Transverse colon (tissue), 4 donors: ENCODE data around the gene LZTFL1. TPM values are rescaled to one million over a fixed set of nuclear protein-coding genes. Genes with fewer than 3 reads are reported as not detected.

Source experiments
- DNase-seq: peaks from one replicate; pipeline ENCODE4 v3.0.0-alpha.2; 2019
- H3K27ac ChIP-seq, 4 donors: fragments of 200-600 bp; sonication (generic); 2 replicates each; pipeline ENCODE4 v1.5.1; 2016 to 2018; ENCODE audit warnings: inconsistent platforms in 4 of 4
- H3K27me3 ChIP-seq: fragments of 200-600 bp; sonication (generic); 2 replicates; pipeline ENCODE4 v1.5.1; 2017; ENCODE audit warnings: inconsistent platforms
- H3K36me3 ChIP-seq, 4 donors: fragments of 200-600 bp; sonication (generic); 2 replicates each; pipeline ENCODE4 v1.5.1; 2017 to 2019; ENCODE audit warnings: inconsistent platforms in 4 of 4
- H3K4me1 ChIP-seq, 4 donors: fragments of 200-600 bp; sonication (generic); 2 replicates each; pipeline ENCODE4 v1.5.1; 2017 to 2020; ENCODE audit warnings: inconsistent platforms in 4 of 4
- H3K4me3 ChIP-seq, 4 donors: fragments of 200-600 bp; sonication (generic); 1 replicate in 1 of 4; 2 replicates in 3 of 4; pipeline versions ENCODE4 v1.5.1 to v1.6.1; 2017 to 2019; ENCODE audit warnings: inconsistent platforms in 4 of 4
- H3K9me3 ChIP-seq, 2 donors: fragments of 200-600 bp; sonication (generic); 2 replicates each; pipeline ENCODE4 v1.5.1; 2017 to 2019; ENCODE audit warnings: inconsistent platforms in 2 of 2
- CTCF ChIP-seq, 5 experiments: fragments of 200-600 bp in 3 of 5; fragments of 450-650 bp in 2 of 5; sonication (generic) in 3 of 5; IDR thresholded peaks; 1 replicate in 2 of 5; 2 replicates in 3 of 5; pipeline ENCODE4 v1.5.1; 2016 to 2017; ENCODE audit warnings: antibody characterized with exemption in 5 of 5, inconsistent platforms in 3 of 5, mild to moderate bottlenecking in 2 of 5, moderate library complexity in 1 of 5
- EP300 ChIP-seq: sonication (generic); formaldehyde crosslinking; IDR thresholded peaks from one replicate; pipeline ENCODE4 v1.6.1; 2017; ENCODE audit warnings: antibody characterized with exemption, low read depth
- POLR2A ChIP-seq: fragments of 450-650 bp; IDR thresholded peaks from one replicate; pipeline ENCODE4 v1.6.1; 2016; ENCODE audit warnings: antibody characterized with exemption, mild to moderate bottlenecking, moderate library complexity
- POLR2AphosphoS5 ChIP-seq, 3 donors: sonication (generic); formaldehyde crosslinking; IDR thresholded peaks; one replicate each; pipeline ENCODE4 v1.6.1; 2016; ENCODE audit warnings: antibody characterized with exemption in 3 of 3
- WGBS, 2 donors: methylation state at CpG; one replicate each; pipeline ENCODE4 v1.1.5; 2018; ENCODE audit warnings: low coverage in 1 of 2; 5-methylcytosine and 5-hydroxymethylcytosine counted together
- in situ Hi-C, 4 donors: fragments of 200-750 bp; cut with MboI; loops; one replicate each; pipeline versions ENCODE4 v1.15.0 to v1.15.1; 2017; ENCODE audit warnings: low sequenced_read_pairs in 3 of 4, low pct_ligation_motif_present in 1 of 4, low pct_unique_long_range_greater_than_20kb in 1 of 4
- intact Hi-C: fragments of 100-400 bp; cut with DNase I; formaldehyde crosslinking; loops from one replicate; pipeline ENCODE4 v1.15.1; 2023; ENCODE audit warnings: low total_unique reads
- total RNA-seq, 4 donors: library from RNA; depleted of rRNA; stranded (reverse); fragments of >200 nt; gene quantifications; one replicate each; pipeline ENCODE4 v1.1.0, GENCODE V29; 2016

LZTFL1 gene
- total RNA-seq, 4 donors from 2014 or later, result 3.7 to 10.3 (median 7.8) TPM

GRCh38 chr3:45785605-45786150 lies 56.2 kb downstream of the LZTFL1 start:
- H3K9me3 ChIP-seq, result no peaks in the 10 kb centered on the region
- in situ Hi-C loops, result no loop called here
- H3K27ac ChIP-seq, result no peak overlapping the region
- H3K36me3 ChIP-seq, result no peaks in the 10 kb centered on the region
- no peaks in the 10 kb centered on the region for H3K4me1 ChIP-seq
- DNase-seq, result no peak
- 80 to 86% methylated on average over 1 to 3 of the region's 3 CpGs for WGBS, 2 donors
- TF ChIP-seq EP300 (no peak), CTCF (IDR thresholded peaks at IDR 0.05) (no peak), POLR2A (no peak), POLR2AphosphoS5 (IDR thresholded peaks at IDR 0.05) (no peak)
- no peak overlapping the region for H3K4me3 ChIP-seq
- intact Hi-C loops, result no loop called here
- H3K27me3 ChIP-seq, result no peaks in the 10 kb centered on the region

- 80 to 88% methylated on average over 1 to 3 of the region's 3 CpGs for WGBS, 2 donors
- no peak for TF ChIP-seq EP300
- no peak for TF ChIP-seq POLR2AphosphoS5 (IDR thresholded peaks at IDR 0.05)
- no peak for TF ChIP-seq POLR2A
- no peak for TF ChIP-seq CTCF (IDR thresholded peaks at IDR 0.05)
- intact Hi-C loops, result no loop called here
- in situ Hi-C loops, result no loop called here
- H3K36me3 ChIP-seq, result no peaks in the 10 kb centered on the region
- no peaks in the 10 kb centered on the region for H3K27me3 ChIP-seq
- H3K4me1 ChIP-seq, result no peaks in the 10 kb centered on the region
- no peak overlapping the region for H3K27ac ChIP-seq
- no peak for DNase-seq
- no peak overlapping the region for H3K4me3 ChIP-seq
- H3K9me3 ChIP-seq, result no peaks in the 10 kb centered on the region
These were observed 58.3 kb downstream of the LZTFL1 start for GRCh38 chr3:45783667-45784066.

- H3K4me1 ChIP-seq, result no peaks in the 10 kb centered on the region
These were observed 59.5 kb downstream of the LZTFL1 start for GRCh38 chr3:45782381-45782780.

GRCh38 chr3:45781841-45782240 lies 60.1 kb downstream of the LZTFL1 start:
- Histone ChIP-seq H3K9me3 (no peaks in the 10 kb centered on the region), H3K4me1 (no peaks in the 10 kb centered on the region), H3K36me3 (no peaks in the 10 kb centered on the region), H3K27me3 (no peaks in the 10 kb centered on the region), H3K4me3 (no peak overlapping the region), H3K27ac (no peak overlapping the region)
- TF ChIP-seq EP300 (no peak), POLR2AphosphoS5 (IDR thresholded peaks at IDR 0.05) (no peak), POLR2A (no peak), CTCF (IDR thresholded peaks at IDR 0.05) (no peak)
- 93% methylated on average over 12 of the region's 12 CpGs; no CpG with 5 or more reads in 1 of the 2 donors for WGBS, 2 donors
- in situ Hi-C loops, result no loop called here
- intact Hi-C loops, result no loop called here
- DNase-seq, result no peak

More at GRCh38 chr3:45782381-45782780, 59.5 kb downstream of the LZTFL1 start:
- DNase-seq, result no peak
- TF ChIP-seq POLR2A, result no peak
- no peak for TF ChIP-seq POLR2AphosphoS5 (IDR thresholded peaks at IDR 0.05)
- TF ChIP-seq CTCF (IDR thresholded peaks at IDR 0.05), result no peak
- no peak for TF ChIP-seq EP300
- 87 to 94% methylated on average over 3 of the region's 3 CpGs for WGBS, 2 donors
- no peak overlapping the region for H3K27ac ChIP-seq
- H3K9me3 ChIP-seq, result no peaks in the 10 kb centered on the region
- in situ Hi-C loops, result no loop called here
- H3K36me3 ChIP-seq, result no peaks in the 10 kb centered on the region
- no peaks in the 10 kb centered on the region for H3K27me3 ChIP-seq
- intact Hi-C loops, result no loop called here
- H3K4me3 ChIP-seq, result no peak overlapping the region
